ENCODE data around the gene MYOZ2. TPM values are rescaled to one million over a fixed set of nuclear protein-coding genes. Genes with fewer than 3 reads are reported as not detected.
A peak's percentile ranks its signal among the peaks of the same experiment; 100 is the strongest.

Gene MYOZ2
- total and polyA plus RNA-seq, 12 donors = 0.06 to 0.80 (median 0.22) TPM; not detected in 4

- Histone ChIP-seq H3K9me3 (replicated peaks in 1 of 3) (no peaks in the 10 kb centered on the region), H3K4me3 (no peak overlapping the region), H3K27me3 (no peaks in the 10 kb centered on the region), H3K27ac (no peak overlapping the region), H3K4me1 (replicated peaks in 1 of 2) (peaks cover 11 to 21% of the 10 kb centered on the region in 2 donors), H3K36me3 (replicated peaks in 1 of 2) (no peaks in the 10 kb centered on the region)
- no peak for DNase-seq
- intact Hi-C loops (cut with DNase I) = no loop called here
- TF ChIP-seq POLR2A (IDR thresholded peaks at IDR 0.05) (no peak), CTCF (IDR thresholded peaks at IDR 0.05) (no peak)
- WGBS, 4 donors = 81 to 87% (median 86%) methylated on average over 2 of the region's 2 CpGs
Observed at GRCh38 chr4:119110121-119110520, 25.5 kb upstream of the MYOZ2 start.

GRCh38 chr4:119111296-119111695, 24.3 kb upstream of the MYOZ2 start:
- Histone ChIP-seq H3K9me3 (replicated peaks in 1 of 3) (no peaks in the 10 kb centered on the region), H3K4me1 (replicated peaks in 1 of 2) (peaks cover 6 to 12% of the 10 kb centered on the region in 2 donors), H3K36me3 (replicated peaks in 1 of 2) (no peaks in the 10 kb centered on the region), H3K27ac (no peak overlapping the region), H3K4me3 (no peak overlapping the region), H3K27me3 (no peaks in the 10 kb centered on the region)
- TF ChIP-seq CTCF (IDR thresholded peaks at IDR 0.05) (no peak), POLR2A (IDR thresholded peaks at IDR 0.05) (no peak)
- no peak for DNase-seq
- intact Hi-C loops (cut with DNase I) = no loop called here

- intact Hi-C loops (cut with DNase I) = no loop called here
Observed at GRCh38 chr4:119113033-119113655, 22.5 kb upstream of the MYOZ2 start.

GRCh38 chr4:119116021-119116420, 19.6 kb upstream of the MYOZ2 start:
- H3K36me3 ChIP-seq (replicated peaks in 1 of 2) = no peaks in the 10 kb centered on the region
- no peak overlapping the region for H3K4me3 ChIP-seq
- 80 to 87% (median 84%) methylated on average over 4 of the region's 4 CpGs for whole genome bisulfite sequencing, 4 donors

More at GRCh38 chr4:119113033-119113655, 22.5 kb upstream of the MYOZ2 start:
- Histone ChIP-seq H3K36me3 (replicated peaks in 1 of 2) (no peaks in the 10 kb centered on the region), H3K27me3 (no peaks in the 10 kb centered on the region), H3K27ac (peak overlapping the region in 2 of 5 donors; percentile 4 to 28), H3K4me1 (replicated peaks in 1 of 2) (peaks cover 0 to 6% of the 10 kb centered on the region in 2 donors), H3K4me3 (no peak overlapping the region), H3K9me3 (replicated peaks in 1 of 3) (no peaks in the 10 kb centered on the region)
- DNase-seq = no peak
- TF ChIP-seq CTCF (IDR thresholded peaks at IDR 0.05) = no peak
- TF ChIP-seq POLR2A (IDR thresholded peaks at IDR 0.05) = no peak

More at GRCh38 chr4:119116021-119116420, 19.6 kb upstream of the MYOZ2 start:
- intact Hi-C loops (cut with DNase I) = no loop called here
- no peaks in the 10 kb centered on the region for H3K27me3 ChIP-seq
- H3K4me1 ChIP-seq (replicated peaks in 1 of 2) = peaks cover 0 to 6% of the 10 kb centered on the region in 2 donors
- no peak for DNase-seq
- no peak for TF ChIP-seq CTCF (IDR thresholded peaks at IDR 0.05)
- TF ChIP-seq POLR2A (IDR thresholded peaks at IDR 0.05) = no peak
- no peak overlapping the region for H3K27ac ChIP-seq
- no peaks in the 10 kb centered on the region for H3K9me3 ChIP-seq (replicated peaks in 1 of 3)
